Naive thymus-derived CD4-positive, alpha-beta T cell (primary cell): ENCODE data around the gene VDR. TPM values are rescaled to one million over a fixed set of nuclear protein-coding genes. Genes with fewer than 3 reads are reported as not detected.
A peak's percentile ranks its signal among the peaks of the same experiment; 100 is the strongest.

Source experiments
- ATAC-seq: fragments of 150-1000 bp; cut with Tn5 transposase; 2 replicates; pipeline ENCODE4 v1.10.0; 2021; ENCODE audit warnings: mild to moderate bottlenecking, moderate library complexity
- CTCF ChIA-PET: fragments of 350-600 bp; sonication (Branson Sonifier 250); formaldehyde crosslinking; loops from one replicate; lab custom pipeline; 2021; ENCODE audit warnings: antibody characterized with exemption; lab: Charles Lee
- POLR2A ChIA-PET: fragments of 350-600 bp; sonication (Branson Sonifier 250); formaldehyde crosslinking; loops from one replicate; lab custom pipeline; 2021; ENCODE audit warnings: antibody characterized with exemption, inconsistent platforms; lab: Charles Lee
- DNase-seq, 9 donors: peaks; one replicate each; pipeline versions ENCODE4 v3.0.0 to v3.0.0-alpha.2; 2020 to 2022; ENCODE audit warnings: mixed read lengths in 1 of 9
- H3K27ac ChIP-seq: one replicate; pipeline ENCODE4 v1.7.0; 2013; ENCODE audit warnings: mild to moderate bottlenecking, low read depth, low read length, moderate library complexity
- H3K27me3 ChIP-seq, 2 donors: one replicate each; pipeline ENCODE4 v1.7.0; 2013; ENCODE audit warnings: low read length in 2 of 2, mild to moderate bottlenecking in 2 of 2, moderate library complexity in 2 of 2; ENCODE audit not compliant: control insufficient read depth in 2 of 2, insufficient read depth in 2 of 2
- H3K36me3 ChIP-seq, 3 experiments: 1 replicate in 2 of 3; 2 replicates in 1 of 3; pipeline ENCODE4 v1.7.0; 2013; ENCODE audit warnings: low read length in 3 of 3, mild to moderate bottlenecking in 3 of 3, moderate library complexity in 1 of 3; ENCODE audit not compliant: insufficient read depth in 3 of 3, control insufficient read depth in 2 of 3
- H3K4me1 ChIP-seq, 2 donors: one replicate each; pipeline ENCODE4 v1.7.0; 2013; ENCODE audit warnings: low read length in 2 of 2, mild to moderate bottlenecking in 2 of 2, moderate library complexity in 1 of 2; ENCODE audit not compliant: control insufficient read depth in 2 of 2, insufficient read depth in 2 of 2
- H3K4me3 ChIP-seq: 2 replicates; pipeline ENCODE4 v1.7.0; 2013; ENCODE audit warnings: mild to moderate bottlenecking, low read length
- H3K9me3 ChIP-seq, 3 experiments: 1 replicate in 2 of 3; 2 replicates in 1 of 3; pipeline ENCODE4 v1.7.0; 2013; ENCODE audit warnings: low read length in 3 of 3; ENCODE audit not compliant: control insufficient read depth in 2 of 3
- H3K27ac Mint-ChIP-seq, 9 donors: one replicate each; pipeline ENCODE4 v1.8.0; 2020 to 2022; ENCODE audit warnings: mixed read lengths in 9 of 9, mild to moderate bottlenecking in 8 of 9, moderate library complexity in 5 of 9, inconsistent platforms in 2 of 9
- H3K27me3 Mint-ChIP-seq, 5 donors: one replicate each; pipeline ENCODE4 v1.8.0; 2021 to 2022; ENCODE audit warnings: mixed read lengths in 5 of 5, mild to moderate bottlenecking in 1 of 5
- H3K36me3 Mint-ChIP-seq, 5 donors: one replicate each; pipeline ENCODE4 v1.8.0; 2020 to 2022; ENCODE audit warnings: mixed read lengths in 5 of 5, mild to moderate bottlenecking in 3 of 5, inconsistent platforms in 1 of 5
- H3K4me1 Mint-ChIP-seq, 7 donors: one replicate each; pipeline ENCODE4 v1.8.0; 2020 to 2022; ENCODE audit warnings: mixed read lengths in 7 of 7, mild to moderate bottlenecking in 3 of 7, inconsistent platforms in 1 of 7
- H3K4me3 Mint-ChIP-seq, 10 donors: one replicate each; pipeline ENCODE4 v1.8.0; 2020 to 2022; ENCODE audit warnings: mild to moderate bottlenecking in 10 of 10, mixed read lengths in 10 of 10, moderate library complexity in 6 of 10, inconsistent platforms in 2 of 10
- H3K9me3 Mint-ChIP-seq, 11 donors: one replicate each; pipeline ENCODE4 v1.8.0; 2020 to 2022; ENCODE audit warnings: mixed read lengths in 11 of 11, mild to moderate bottlenecking in 4 of 11, inconsistent platforms in 1 of 11, moderate library complexity in 1 of 11
- intact Hi-C, 2 donors: fragments of 100-400 bp; cut with micrococcal nuclease; formaldehyde crosslinking; loops; one replicate each; pipeline ENCODE4 v1.15.1; 2023
- polyA plus RNA-seq, 2 donors: library from polyadenylated mRNA; unstranded; fragments of 300-500 nt; fragmentation: Illumina TruSeq; gene quantifications; one replicate each; pipeline ENCODE4 v1.2.3, GENCODE V29; 2021
- total RNA-seq, 6 experiments: library from RNA in 5 of 6; stranded (reverse) in 5 of 6; gene quantifications; 1 replicate in 5 of 6; 2 replicates in 1 of 6; pipeline ENCODE4 v1.2.3 and lab custom pipeline; 2021 to 2026

The VDR gene
- total and polyA plus RNA-seq, 7 experiments from 2014 or later: 0.11 to 82.6 (median 2.5) TPM

- intact Hi-C loops: loop anchor here in 1 of 2 donors (1.0 kb wide), 1 partner anchor 8 kb away; no protein-coding TSS in a partner anchor
- CTCF ChIA-PET: interaction anchor here (1.0 to 20.1 kb wide), 9 partner anchors 8 to 119 kb away, joined by 3 to 539 read pairs (median 11); partner anchors contain the start of genes HDAC7 and SLC48A1
- Mint-ChIP-seq H3K4me3 (peak overlapping the region; percentile 48 to 85 (median 76)), H3K36me3 (peaks cover 0 to 5% (median 0%) of the 10 kb centered on the region in 5 donors), H3K27me3 (no peaks in the 10 kb centered on the region), H3K27ac (peak overlapping the region; percentile 81 to 97 (median 92)), H3K4me1 (peaks cover 71 to 98% (median 90%) of the 10 kb centered on the region in 7 donors), H3K9me3 (no peaks in the 10 kb centered on the region)
- H3K27me3 ChIP-seq: no peaks in the 10 kb centered on the region
- peaks cover 23 to 95% of the 10 kb centered on the region in 2 donors for H3K4me1 ChIP-seq
- peak overlapping the region; percentile 69 for H3K27ac ChIP-seq
- DNase-seq: peak in 2 of 9 donors; percentile 50 to 78
- H3K9me3 ChIP-seq: no peaks in the 10 kb centered on the region
- H3K36me3 ChIP-seq: no peaks in the 10 kb centered on the region
- peak overlapping the region; percentile 31 for H3K4me3 ChIP-seq
- peak; percentile 22 for ATAC-seq
- POLR2A ChIA-PET: interaction anchor here (0.6 to 16.4 kb wide), 14 partner anchors 8 to 1461 kb away, joined by 3 to 364 read pairs (median 4); partner anchors contain the start of genes HDAC7 and SLC48A1
These were observed 72.4 kb downstream of the VDR start for GRCh38 chr12:47832263-47832933.

GRCh38 chr12:47829584-47829983, 75.2 kb downstream of the VDR start:
- DNase-seq (no peak), ATAC-seq (no peak)
- H3K4me1 ChIP-seq: peaks cover 49 to 97% of the 10 kb centered on the region in 2 donors
- Mint-ChIP-seq H3K27me3 (no peaks in the 10 kb centered on the region), H3K36me3 (peaks cover 0 to 8% (median 0%) of the 10 kb centered on the region in 5 donors), H3K9me3 (no peaks in the 10 kb centered on the region), H3K27ac (peak overlapping the region; percentile 55 to 97 (median 85)), H3K4me3 (peak overlapping the region in 7 of 10 donors; percentile 38 to 73 (median 51)), H3K4me1 (peaks cover 71 to 98% (median 88%) of the 10 kb centered on the region in 7 donors)
- POLR2A ChIA-PET: interaction anchor here (0.9 to 16.4 kb wide), 4 partner anchors 10 to 54 kb away, joined by 4 to 364 read pairs (median 123); partner anchors contain the start of gene HDAC7
- peak overlapping the region; percentile 52 for H3K27ac ChIP-seq
- H3K9me3 ChIP-seq: no peaks in the 10 kb centered on the region
- no peak overlapping the region for H3K4me3 ChIP-seq
- no peaks in the 10 kb centered on the region for H3K36me3 ChIP-seq
- CTCF ChIA-PET: interaction anchor here (0.8 to 20.1 kb wide), 8 partner anchors 9 to 114 kb away, joined by 3 to 539 read pairs (median 9); partner anchors contain the start of genes HDAC7 and SLC48A1
- intact Hi-C loops: no loop called here
- no peaks in the 10 kb centered on the region for H3K27me3 ChIP-seq

- peak overlapping the region in 8 of 10 donors; percentile 12 to 73 (median 51) for H3K4me3 Mint-ChIP-seq
- peak overlapping the region; percentile 52 for H3K27ac ChIP-seq
- ChIA-PET POLR2A (interaction anchor here (0.6 to 16.4 kb wide), 5 partner anchors 9 to 56 kb away, joined by 3 to 364 read pairs (median 7); partner anchors contain the start of genes HDAC7 and SLC48A1), CTCF (interaction anchor here (0.8 to 20.1 kb wide), 7 partner anchors 9 to 113 kb away, joined by 3 to 539 read pairs (median 14); partner anchors contain the start of genes HDAC7 and SLC48A1)
- DNase-seq (peak in 1 of 9 donors; percentile 36), ATAC-seq (no peak)
- H3K36me3 Mint-ChIP-seq: peaks cover 0 to 10% (median 0%) of the 10 kb centered on the region in 5 donors
- H3K27me3 ChIP-seq: no peaks in the 10 kb centered on the region
- peaks cover 51 to 97% of the 10 kb centered on the region in 2 donors for H3K4me1 ChIP-seq
- intact Hi-C loops: no loop called here
- peak overlapping the region; percentile 55 to 97 (median 85) for H3K27ac Mint-ChIP-seq
- no peaks in the 10 kb centered on the region for H3K9me3 Mint-ChIP-seq
- no peaks in the 10 kb centered on the region for H3K9me3 ChIP-seq
- no peak overlapping the region for H3K4me3 ChIP-seq
- H3K27me3 Mint-ChIP-seq: no peaks in the 10 kb centered on the region
- H3K4me1 Mint-ChIP-seq: peaks cover 70 to 98% (median 88%) of the 10 kb centered on the region in 7 donors
- H3K36me3 ChIP-seq: no peaks in the 10 kb centered on the region
These were observed 75.8 kb downstream of the VDR start for GRCh38 chr12:47828976-47829482.

DNA sequence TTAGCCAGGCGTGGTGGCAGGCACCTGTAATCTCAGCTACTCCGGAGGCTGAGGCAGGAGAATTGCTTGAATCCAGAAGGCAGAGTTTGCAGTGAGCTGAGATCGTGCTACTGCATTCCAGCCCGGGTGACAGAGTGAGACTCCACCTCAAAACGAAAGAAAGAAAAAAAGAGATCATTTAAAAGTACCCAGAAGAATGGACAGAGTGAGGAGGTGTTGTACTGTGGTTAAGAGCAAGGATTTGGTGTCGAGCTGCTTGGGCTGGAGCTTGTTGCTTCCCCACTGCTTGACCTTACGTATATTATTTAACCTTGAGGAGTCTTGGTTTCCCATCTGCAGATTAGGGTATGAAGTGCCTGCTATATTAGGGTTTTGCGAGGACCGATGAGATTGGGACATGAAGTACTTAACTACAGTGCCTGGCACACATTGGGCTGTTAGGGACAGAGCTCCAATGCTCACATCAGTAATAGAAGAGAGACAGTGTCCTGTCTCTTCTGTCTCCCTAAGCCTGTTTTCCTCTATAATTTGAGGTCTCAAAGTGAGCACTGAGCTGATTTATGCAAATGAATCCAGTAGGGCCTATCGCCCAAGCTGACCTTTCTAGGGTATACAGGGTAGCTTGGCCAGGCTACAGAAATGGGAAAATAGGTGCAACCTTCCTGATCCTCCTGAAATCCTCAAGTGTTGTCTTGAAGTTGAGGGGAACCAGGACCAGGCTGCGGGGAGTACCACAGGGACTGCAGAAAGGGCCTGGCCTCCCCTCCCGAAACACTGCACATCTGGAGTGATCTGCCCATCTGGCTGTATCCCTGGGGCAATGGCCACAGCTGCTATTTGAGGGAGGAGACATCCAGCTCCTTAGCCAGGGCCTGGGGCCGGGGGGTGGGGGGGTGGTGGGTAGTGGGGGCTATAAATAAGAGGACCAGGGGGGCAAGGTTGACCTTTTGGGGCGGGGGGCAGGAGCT, 76.5 kb downstream of the VDR start:
- peak overlapping the region in 9 of 10 donors; percentile 19 to 78 (median 51) for H3K4me3 Mint-ChIP-seq
- Histone ChIP-seq H3K4me1 (peaks cover 51 to 97% of the 10 kb centered on the region in 2 donors), H3K36me3 (no peaks in the 10 kb centered on the region), H3K4me3 (no peak overlapping the region), H3K27ac (no peak overlapping the region), H3K27me3 (no peaks in the 10 kb centered on the region), H3K9me3 (no peaks in the 10 kb centered on the region)
- CTCF ChIA-PET: interaction anchor here (0.7 to 20.1 kb wide), 6 partner anchors 10 to 112 kb away, joined by 3 to 539 read pairs (median 27); partner anchors contain the start of genes HDAC7 and SLC48A1
- POLR2A ChIA-PET: interaction anchor here (0.6 to 16.4 kb wide), 5 partner anchors 9 to 1473 kb away, joined by 3 to 364 read pairs (median 7); partner anchors contain the start of genes HDAC7 and SLC48A1
- H3K36me3 Mint-ChIP-seq: peaks cover 0 to 12% (median 0%) of the 10 kb centered on the region in 5 donors
- peak overlapping the region; percentile 73 to 97 (median 86) for H3K27ac Mint-ChIP-seq
- H3K27me3 Mint-ChIP-seq: no peaks in the 10 kb centered on the region
- H3K4me1 Mint-ChIP-seq: peaks cover 71 to 98% (median 88%) of the 10 kb centered on the region in 7 donors
- intact Hi-C loops: no loop called here
- no peak for DNase-seq
- no peaks in the 10 kb centered on the region for H3K9me3 Mint-ChIP-seq
- ATAC-seq: no peak

DNA sequence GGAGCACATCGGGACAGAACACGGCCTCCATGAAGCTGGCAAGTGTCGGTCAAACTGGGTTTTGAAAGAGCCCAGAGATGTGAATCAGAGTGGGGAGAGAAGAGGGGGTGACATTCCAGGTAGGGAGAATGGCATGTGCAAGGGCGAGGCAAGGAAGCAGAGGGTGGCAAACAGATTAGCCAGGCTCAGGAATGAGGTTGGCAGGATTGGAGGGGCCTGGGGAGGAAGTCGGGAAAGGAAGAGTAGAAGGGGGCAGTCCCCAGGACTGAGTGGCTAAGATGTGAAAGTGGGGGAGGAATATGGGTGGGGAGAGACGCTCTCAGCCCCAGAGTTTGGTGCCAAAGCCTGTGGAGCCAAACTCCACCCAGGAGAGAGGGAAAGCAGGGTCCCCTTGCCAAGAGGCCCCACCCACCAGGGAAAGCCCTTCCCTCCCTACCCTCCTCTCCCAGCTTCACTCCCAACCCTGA, 79.6 kb downstream of the VDR start:
- Mint-ChIP-seq H3K27me3 (no peaks in the 10 kb centered on the region), H3K36me3 (peaks cover 0 to 11% (median 0%) of the 10 kb centered on the region in 5 donors), H3K4me1 (peaks cover 76 to 98% (median 89%) of the 10 kb centered on the region in 7 donors), H3K9me3 (no peaks in the 10 kb centered on the region), H3K27ac (peak overlapping the region; percentile 90 to 100 (median 97)), H3K4me3 (peak overlapping the region; percentile 36 to 88 (median 78))
- no peak overlapping the region for H3K4me3 ChIP-seq
- CTCF ChIA-PET: interaction anchor here (1.2 to 20.1 kb wide), 3 partner anchors 8 to 13 kb away, joined by 7 to 539 read pairs (median 16); partner anchors contain the start of gene HDAC7
- H3K9me3 ChIP-seq: no peaks in the 10 kb centered on the region
- DNase-seq: no peak
- H3K4me1 ChIP-seq: peaks cover 47 to 97% of the 10 kb centered on the region in 2 donors
- no peak for ATAC-seq
- peak overlapping the region; percentile 70 for H3K27ac ChIP-seq
- POLR2A ChIA-PET: interaction anchor here (0.8 to 16.4 kb wide), 6 partner anchors 5 to 320 kb away, joined by 3 to 364 read pairs (median 12); partner anchors contain the start of gene HDAC7
- no peaks in the 10 kb centered on the region for H3K27me3 ChIP-seq
- intact Hi-C loops: no loop called here
- no peaks in the 10 kb centered on the region for H3K36me3 ChIP-seq
